ENCODE data around the gene ZIC1.

Gene ZIC1

DNA sequence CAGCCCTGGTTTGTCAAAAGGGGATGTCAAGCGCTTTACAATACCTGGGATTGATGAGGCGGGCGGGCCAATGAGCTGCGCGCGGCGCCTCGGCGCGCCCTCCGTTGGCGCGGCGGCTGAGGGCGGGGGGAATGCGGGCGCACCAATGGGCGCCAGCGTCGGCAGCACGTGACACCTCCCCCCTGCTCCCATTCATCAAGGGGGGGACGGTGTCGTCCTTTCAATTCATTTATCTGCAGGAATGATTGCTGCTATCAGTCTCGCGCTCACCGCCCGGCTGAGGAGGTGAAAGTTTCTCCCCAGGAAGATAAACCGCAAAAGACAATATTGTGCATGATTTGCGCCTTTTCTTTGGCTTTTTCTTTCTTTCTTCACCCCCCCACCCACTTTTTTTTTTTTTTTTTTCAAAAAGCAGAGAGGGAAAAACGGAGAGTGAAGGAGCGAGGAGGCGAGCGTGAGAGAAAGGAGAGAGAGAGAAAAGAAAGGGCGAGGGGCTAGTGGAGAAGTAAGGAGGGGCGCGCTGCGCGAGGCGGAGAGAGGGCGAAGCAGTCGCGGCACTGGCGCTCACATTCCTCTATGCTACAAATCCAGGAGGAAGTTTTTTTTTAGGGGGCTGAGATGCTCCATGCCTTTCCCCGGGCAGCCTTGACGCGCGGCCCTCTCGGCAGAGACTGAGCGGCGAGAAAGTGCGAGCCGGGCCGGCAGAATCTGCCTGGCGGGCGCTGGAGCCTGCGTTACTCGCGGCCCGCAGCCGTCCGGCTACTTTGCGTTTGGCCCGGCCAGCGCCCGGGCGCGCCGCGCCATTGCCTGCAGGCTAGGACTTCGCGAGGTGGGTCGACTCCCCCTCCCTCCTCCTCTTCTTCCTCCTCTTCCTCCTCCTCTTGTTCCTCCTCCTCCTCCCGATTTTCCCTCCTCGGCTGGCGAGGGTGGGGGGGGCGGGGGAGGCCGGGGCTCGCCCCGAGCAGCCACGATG is at the start of gene ZIC1:
TSS of gene ZIC1 (plus strand) at position 223 of the 973 bp plus-strand sequence. CDS start at position 971, 748 bp downstream.
- no peak for DNase-seq (ENCODE audit: low read depth)

DNA sequence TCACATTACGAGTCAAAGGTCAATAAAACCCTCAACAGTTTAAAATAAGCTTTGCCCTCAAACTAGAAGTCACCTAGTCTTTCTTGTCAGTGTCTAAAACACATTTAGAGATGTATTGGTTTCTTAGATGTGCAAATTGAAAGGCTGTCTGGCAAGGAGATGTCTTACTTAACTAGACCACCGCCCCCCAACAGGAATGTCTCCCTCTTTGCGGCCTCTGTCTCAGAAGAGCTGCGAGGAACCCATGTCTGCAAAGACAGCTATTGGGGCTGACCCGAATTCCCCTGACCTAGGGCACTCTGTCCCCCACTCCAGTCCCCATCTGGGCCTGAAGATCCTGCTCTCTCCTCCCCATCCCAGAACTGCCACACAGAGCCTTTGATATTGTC is 49.1 kb upstream of the ZIC1 start:
- DNase-seq (ENCODE audit: low read depth), result no peak

DNA sequence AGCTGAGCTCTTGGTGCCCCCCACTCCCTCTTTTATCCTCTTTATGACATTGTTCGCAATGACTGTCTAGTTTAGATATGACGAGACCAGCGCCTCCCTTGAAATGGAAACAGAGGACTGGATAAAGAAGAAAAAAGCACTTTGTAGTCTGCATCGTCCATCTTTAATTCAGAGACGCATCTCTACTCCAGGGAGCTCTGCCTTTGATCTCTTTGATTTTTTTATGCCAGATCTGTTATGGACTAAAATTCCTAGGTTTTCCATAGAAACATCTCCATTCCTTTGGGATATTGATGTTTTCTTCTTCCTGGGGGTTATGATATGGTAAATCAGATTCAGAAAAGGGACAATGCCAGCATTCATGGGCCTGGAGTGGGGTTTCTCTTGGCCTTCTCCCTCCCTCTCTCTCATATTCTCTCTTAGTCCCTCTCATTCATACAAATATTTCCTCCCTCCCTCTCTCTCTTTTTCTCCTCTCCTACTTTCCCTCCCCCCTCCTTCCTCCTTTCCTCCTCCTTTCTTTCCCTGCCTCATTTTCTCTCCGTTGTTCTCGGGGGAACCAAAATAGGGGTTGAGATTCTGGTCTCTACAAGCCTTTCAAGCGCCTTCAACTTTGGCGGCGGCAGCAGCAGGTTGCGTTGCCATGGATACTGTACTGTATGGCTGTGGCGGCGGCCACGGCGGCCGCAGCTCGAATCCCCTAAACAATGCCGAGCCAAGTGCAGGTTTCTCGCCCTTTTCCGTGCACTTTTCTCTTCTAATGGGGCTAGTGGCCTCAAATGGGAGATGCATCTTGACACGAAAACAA is 48.3 kb upstream of the ZIC1 start:
- DNase-seq (ENCODE audit: low read depth), result no peak

DNA sequence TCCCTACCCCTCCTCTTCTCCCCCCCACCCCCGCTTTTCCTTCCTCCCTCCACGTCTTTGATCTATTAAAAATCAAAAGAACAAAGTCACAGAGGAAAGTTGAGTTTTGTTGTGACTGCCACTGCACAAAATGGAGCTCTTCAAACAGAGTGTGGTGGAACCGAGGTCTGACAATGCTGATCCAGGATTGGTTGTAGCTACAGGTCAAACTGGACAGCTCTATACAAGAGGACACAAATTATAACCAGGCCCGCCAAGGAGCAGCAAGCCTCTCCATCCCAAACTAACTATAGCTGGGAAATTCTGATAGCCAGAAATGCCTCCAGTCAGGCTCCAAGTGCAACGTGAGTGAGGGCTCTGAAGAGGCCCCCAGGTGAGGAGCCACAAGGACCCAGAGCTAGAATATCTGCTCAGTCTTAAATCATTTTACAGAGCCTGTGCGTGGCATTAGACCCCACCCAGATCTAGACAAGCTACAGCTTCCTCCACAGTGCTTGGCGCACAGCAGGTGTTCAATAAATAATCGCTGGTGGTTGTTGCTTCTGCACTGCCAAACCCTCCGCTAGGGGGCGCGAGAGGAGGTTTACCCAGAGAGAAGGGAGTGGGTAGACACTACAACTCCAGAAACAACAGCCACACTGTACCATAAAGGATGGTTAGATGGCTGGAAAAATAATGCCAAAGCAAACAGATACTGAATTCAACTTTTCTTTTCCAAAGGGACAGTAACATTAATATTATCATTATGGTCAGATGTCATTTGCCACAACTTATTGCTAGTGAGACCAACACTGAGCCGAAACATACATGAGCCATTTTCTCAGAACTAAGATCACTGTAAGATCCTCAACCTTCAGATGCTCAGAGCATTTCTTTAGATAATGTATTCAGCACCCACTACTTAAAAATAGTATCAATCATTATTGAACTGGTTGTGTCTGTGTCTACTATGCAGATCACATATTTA is 47.4 kb upstream of the ZIC1 start:
- DNase-seq (ENCODE audit: low read depth), result no peak

DNA sequence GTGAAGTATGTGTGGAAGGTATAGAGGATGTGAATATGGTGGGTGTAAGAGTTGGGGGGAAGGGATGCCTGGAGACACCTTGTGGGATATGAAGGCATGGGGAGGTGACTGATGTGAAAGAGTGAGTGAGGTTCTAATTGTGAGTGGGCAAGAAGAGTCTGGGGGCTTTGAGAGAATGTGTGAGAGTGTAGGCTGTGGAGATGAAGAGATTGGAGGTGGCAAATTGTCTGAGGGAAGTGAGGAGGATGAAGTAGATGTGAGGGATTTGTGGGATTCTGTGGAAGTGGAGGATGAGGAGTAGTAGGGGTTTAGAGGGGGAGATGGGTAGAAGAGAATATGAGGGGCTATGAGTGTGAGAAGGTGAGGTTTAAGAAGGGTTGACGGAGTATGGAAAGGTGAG is 44.4 kb upstream of the ZIC1 start:
- DNase-seq (ENCODE audit: low read depth), result no peak

DNA sequence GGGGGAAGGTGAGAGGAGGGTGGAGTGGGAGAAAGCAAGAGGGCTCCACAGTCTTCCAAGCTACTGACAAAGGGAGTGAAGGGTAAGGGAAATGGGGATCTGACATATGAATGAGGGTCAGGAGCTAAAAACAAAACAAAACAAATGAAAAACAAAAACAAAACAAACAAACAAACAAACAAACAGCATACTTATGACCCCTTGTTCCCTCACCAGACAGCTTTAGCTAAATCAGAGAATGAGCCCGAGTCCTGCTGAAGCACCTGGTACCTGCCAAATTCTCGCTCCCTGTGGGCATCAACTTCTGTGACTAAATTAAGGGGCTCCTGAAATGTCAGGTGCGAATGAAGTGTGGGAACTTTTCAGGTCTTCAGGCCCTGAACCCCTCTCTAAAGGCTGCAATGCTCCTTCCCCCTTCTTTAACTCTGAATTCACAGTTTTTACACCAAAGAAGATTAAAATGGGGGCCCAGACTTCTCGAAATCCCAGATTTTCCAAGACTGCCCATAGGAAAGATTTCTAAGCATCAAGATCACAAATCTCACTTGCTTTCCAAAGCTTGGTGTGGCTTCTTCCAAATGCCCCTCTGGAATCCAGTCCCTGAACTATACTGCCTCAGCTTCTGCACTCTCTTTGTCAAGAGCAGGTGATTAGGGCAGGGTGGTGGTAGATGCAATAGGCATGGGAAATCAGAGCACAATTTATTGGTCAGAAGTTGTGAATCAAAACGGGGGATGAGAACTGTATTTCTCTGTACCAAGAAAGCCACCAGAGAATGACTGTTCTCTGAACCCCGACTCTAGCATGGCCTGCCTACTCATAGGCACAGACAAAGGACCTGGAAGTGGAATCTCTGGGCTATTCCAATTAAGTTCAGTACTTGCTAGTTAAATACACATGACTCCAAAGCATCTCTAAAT is 43.7 kb upstream of the ZIC1 start:
- DNase-seq (ENCODE audit: low read depth), result no peak

DNA sequence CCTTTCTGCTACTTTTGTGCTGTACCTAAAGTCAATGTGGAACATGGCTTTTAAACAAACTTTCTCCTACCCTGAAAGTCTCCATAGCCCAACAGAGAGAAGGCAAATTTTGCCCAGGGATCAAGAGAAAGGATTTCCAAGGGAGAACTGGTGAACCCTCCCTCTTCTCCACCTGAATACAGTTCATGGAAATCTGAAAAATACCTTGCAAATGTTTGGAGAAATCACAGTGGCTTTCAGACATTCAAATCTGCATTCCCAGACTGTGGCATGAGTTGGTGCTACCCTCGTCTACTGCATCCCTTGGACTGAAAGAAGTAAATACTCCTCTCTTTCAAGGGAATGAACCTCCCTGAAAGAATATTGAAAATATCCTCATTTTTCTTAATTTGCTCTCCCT is 41.5 kb upstream of the ZIC1 start:
- no peak for DNase-seq (ENCODE audit: low read depth)

DNA sequence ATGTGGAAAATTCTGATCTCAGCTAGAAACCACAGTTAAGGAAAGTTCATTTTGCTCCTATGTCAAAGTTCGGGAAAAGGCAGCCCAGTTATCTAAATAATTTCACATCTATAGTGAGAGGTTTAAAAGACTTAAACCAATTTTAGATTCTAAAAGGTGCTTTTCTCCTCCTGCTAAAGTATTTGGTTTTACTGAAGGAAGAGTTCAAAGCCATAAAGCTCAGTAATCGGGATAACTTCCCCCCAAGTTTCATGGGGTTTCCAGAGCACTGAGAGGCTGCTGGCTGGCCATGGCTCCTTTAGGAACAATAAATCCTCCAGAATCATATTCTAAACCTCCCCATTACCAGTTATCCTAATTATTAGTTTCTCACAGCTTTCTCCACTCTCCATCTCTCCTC is 41.0 kb upstream of the ZIC1 start:
- no peak for DNase-seq (ENCODE audit: low read depth)

DNA sequence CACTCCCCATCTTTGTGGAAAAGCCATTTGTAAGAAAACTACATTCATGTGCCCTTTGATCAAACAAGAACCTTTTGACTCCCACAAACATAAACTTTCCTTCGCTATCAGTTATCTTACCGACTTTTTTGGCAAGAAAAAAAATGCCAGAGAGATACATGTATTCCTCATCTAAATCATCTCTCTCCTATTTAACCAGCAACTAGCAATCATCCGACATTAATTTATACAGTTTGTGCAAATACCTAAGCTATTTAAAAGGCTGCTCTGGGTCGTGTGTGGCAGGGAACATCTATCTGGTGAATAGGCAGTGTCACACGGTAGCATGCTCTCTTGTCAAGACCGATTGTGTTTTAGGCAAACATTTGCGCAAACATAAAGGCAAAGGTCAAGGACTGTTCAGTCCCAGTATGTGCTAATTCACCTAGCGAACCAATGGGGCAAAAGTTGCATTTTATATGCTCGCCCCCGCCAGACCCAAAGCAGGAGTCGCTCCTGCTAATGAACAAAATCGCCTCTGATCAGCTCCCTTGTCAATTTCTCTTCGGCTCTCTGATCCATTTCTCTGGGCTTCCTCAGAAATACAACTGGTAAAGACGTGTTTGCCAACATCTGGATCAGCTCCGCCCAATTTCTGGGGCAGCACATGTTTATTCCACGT is 40.5 kb upstream of the ZIC1 start:
- no peak for DNase-seq (ENCODE audit: low read depth)

DNA sequence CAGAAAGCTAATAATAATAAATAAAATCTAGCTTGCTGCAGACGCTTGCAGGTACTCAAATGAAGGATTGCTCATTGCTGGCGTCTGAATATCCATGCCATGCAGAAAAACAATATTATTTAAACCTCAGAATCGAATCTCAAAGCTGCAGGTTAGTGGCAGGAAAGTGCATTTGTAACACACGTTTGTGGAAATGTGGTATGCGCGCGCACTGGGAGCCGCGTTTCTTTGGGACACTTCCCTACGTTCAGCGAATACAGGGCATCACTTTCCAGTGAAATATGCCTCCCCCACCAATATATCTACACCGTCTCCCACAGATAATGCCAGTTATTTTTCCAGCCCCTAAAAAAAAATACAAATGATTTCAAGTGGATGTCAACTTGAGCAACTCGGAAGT is 39.9 kb upstream of the ZIC1 start:
- no peak for DNase-seq (ENCODE audit: low read depth)

DNA sequence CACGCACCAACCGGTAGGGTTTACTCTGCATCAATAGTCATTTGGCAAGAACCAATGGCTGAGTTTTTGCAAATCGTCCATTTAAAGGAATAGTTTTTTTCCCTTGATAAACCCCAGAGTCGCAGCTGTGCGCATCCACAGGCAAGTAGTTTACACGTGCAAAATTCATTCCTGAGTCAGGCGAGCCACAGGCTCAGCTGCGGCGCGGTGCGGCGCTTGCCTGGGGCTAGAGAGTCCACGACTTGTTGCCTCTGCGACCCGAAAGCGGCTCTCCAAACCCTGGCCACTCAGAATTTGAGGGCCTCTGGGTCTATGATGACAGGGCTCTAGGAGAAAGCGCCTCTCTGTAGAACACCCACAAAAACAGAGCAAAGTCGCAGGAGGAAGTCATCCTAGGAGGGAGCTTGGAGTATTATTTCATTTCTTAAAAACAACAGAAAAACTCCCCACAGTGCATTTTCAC is 39.5 kb upstream of the ZIC1 start:
- no peak for DNase-seq (ENCODE audit: low read depth)

DNA sequence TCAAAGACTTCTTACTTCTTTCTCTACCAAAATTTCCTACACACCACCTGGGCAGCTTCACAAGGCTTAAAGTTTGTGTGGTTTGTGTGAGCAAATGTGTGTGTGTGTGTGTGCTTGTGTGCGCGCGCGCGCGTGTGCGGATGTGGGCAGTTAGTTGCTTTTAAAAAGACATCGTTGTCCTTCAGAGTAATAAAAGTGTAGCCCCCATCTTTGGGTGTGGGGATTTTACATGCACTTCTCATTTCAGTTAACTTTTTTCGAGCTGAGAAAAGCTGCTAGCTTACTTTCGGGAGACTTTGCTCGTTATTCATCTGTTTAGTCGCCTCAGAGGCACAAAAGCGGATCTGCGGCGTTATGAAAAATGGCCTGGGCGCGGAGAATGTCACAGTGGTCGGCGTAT is 38.8 kb upstream of the ZIC1 start:
- DNase-seq (ENCODE audit: low read depth), result no peak

DNA sequence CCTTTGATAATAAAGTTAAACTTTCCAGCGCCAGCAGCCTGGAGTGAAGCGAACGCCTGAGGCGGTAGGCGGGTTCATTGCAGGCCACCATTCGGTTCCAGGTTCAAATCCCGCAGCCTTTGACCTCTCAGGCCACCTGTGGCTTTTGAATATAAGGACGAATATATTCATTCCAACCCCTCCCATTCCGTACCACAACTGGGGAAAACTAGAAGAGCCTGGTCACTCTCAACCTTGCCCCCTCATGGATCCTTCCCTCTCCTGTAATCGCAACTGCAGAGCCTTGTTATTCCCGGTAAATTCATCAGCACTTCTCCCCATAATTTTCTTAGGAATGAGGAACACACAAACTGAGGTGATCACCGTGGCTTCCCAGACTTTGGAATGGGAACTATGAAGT is 38.0 kb upstream of the ZIC1 start:
- no peak for DNase-seq (ENCODE audit: low read depth)

DNA sequence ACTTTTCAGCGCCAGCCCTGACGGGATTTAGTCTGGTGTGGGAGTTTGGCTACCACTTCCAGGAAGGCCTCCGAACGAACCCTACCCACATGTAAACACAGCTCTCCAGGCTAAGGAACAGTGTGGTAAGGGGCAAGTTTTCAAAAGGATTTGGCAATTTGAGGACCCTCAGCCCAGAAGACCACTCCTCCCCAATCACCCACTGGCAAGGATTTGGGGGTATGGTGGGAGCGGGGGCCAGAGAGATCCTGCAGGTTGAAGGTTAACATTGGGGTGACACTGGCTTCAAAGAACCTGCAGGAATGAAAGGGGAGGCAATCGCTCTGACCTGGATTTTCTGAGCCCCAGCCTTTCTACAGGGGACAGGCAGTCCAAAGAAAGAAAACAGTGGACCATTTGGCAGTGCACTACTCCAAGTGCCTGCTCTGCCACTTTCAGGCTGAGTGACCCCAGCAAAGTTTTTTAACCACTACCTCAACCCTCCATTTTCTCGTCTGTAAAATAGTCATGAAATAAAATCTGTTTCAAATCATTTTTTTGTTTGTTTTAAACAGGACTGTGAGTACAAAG is 37.3 kb upstream of the ZIC1 start:
- DNase-seq (ENCODE audit: low read depth), result no peak

DNA sequence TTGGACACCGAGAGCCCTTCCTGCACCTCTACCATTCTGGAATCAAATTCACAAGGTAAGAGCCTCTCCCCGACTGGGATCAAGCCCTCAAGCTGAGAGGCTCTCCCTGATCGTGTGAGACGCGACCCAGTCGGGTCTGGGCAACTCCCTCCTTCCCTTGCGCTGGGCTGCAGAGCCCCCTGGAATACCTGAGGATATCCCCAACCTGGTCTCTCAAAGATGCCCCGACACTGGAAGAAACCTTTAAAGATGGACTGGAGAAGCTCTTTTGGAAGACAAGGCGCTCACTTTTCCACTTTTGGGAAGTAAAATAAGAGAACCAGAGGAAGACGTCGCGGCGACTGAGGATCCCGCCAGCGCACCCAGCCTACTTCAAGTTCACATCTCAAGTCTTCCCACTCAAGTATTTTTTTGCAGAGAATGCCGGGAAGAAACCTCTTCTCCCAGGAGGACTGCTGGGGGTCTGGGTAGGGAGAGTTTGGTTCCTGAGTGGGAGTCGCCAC is 36.6 kb upstream of the ZIC1 start:
- no peak for DNase-seq (ENCODE audit: low read depth)

DNA sequence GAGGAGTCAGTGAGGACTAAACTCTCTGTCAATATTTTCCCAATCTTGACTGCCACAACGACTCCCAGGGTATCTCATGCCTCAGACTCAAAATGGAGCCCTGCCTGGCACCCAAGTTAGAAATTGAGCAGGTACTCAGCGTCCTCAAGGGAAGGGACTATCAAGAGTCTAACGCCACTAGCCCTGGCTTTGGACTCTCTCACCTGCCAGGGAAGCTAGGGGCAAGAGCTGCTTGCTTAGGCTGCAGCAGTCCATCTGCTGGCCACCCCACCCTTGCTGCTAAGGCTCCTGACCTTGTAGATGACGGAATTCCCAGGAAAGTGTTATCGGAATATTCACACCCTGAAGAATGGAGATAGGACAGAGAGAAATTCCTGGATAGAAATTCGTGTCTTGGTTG is 35.9 kb upstream of the ZIC1 start:
- no peak for DNase-seq (ENCODE audit: low read depth)

DNA sequence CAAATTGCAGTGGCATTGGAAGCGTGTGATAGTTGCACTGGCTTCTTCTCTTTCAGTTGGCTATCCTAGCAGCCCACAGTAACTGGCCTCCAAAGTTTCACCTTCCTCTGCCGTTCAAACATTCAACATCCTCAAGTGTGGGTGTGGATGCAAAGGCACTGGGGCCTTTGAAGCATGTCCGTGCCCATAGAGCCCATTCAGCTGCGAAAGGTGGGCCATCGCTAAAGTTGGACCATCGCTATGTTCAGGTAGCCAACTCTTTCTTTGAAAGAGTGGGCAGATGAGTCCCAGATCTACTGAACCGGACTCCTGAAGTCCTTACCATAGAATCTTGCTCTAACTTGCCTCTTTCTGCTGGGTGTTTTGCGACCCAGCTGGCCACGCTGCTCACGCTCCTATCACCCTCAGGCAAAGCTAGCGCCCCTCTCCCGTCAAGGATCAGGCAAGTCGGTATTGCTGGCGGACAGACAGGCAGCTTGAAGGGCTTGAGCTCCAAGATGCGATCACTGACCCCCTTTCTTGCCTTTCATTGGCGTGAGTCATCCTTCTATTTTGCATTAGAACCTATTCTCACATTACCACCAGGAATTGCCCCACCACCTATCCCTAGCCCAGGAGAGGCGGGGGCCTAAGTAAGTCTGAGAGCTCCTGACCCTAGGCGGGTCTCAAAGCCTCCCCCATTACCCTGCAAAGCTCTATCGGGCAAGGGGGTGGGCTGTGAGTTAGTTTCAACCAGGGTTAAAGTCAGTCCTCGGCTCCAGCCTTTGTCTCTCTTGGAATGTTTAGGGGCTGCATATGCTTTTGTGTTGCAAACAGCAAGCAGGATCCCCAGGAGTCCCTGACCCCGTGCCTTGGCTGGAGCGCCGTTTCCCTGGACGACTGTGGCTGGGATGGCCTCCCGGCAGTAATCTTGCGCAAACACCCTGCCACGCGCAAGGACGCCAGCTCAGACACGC is 31.5 kb upstream of the ZIC1 start:
- no peak for DNase-seq (ENCODE audit: low read depth)

DNA sequence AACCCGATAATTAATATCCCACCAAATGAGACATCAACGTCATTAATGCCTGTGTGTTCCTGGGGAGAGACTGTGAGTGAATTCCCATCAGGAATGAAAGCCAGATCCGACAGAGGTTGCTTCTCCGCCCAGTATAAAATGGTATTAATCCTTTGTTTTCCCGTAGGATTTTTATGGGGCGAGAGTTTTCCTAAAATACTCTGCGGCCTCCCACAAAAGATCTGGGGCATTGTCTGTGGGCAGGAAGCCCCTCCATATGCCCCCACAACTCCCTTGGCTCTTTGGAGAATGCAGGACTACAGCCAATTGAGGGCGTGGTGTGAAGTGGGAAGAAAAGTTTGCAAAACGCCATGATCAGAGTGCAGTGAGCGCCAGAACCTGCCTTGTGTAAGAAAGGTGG is 29.5 kb upstream of the ZIC1 start:
- no peak for DNase-seq (ENCODE audit: low read depth)

Data from GM04503 (cell line).